ENCODE data around the gene LCE1E.

The LCE1E gene

DNA sequence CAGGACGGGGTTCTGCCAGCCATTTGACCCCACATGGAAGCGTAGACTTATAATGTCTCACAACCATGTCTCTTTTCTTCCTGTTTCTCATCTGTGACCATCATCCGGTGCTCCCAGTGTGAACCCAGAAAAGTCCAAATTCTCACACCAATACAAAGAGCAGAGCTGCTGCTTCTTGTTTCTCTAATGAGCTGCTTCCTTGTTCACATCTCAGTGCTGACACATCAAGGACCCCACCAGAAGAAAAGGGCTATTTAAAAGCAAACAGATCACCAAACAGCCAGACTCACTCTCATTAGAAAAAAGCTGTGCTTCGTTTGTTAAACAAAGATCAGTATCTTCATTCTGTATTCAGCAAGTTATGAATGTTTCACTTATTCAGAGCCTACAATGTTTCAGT lies 9.6 kb downstream of the LCE1E start:
- Histone ChIP-seq H3K27me3 (no peaks in the 10 kb centered on the region), H3K4me3 (ENCODE audit: low read depth, low read length) (no peak overlapping the region), H3K9me3 (no peaks in the 10 kb centered on the region), H3K4me1 (no peaks in the 10 kb centered on the region), H3K36me3 (no peaks in the 10 kb centered on the region)
- no peak for DNase-seq
- TF ChIP-seq, protein P1, sequence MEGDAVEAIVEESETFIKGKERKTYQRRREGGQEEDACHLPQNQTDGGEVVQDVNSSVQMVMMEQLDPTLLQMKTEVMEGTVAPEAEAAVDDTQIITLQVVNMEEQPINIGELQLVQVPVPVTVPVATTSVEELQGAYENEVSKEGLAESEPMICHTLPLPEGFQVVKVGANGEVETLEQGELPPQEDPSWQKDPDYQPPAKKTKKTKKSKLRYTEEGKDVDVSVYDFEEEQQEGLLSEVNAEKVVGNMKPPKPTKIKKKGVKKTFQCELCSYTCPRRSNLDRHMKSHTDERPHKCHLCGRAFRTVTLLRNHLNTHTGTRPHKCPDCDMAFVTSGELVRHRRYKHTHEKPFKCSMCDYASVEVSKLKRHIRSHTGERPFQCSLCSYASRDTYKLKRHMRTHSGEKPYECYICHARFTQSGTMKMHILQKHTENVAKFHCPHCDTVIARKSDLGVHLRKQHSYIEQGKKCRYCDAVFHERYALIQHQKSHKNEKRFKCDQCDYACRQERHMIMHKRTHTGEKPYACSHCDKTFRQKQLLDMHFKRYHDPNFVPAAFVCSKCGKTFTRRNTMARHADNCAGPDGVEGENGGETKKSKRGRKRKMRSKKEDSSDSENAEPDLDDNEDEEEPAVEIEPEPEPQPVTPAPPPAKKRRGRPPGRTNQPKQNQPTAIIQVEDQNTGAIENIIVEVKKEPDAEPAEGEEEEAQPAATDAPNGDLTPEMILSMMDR (IDR thresholded peaks at IDR 0.05; ENCODE audit: low read depth, low read length): no peak

DNA sequence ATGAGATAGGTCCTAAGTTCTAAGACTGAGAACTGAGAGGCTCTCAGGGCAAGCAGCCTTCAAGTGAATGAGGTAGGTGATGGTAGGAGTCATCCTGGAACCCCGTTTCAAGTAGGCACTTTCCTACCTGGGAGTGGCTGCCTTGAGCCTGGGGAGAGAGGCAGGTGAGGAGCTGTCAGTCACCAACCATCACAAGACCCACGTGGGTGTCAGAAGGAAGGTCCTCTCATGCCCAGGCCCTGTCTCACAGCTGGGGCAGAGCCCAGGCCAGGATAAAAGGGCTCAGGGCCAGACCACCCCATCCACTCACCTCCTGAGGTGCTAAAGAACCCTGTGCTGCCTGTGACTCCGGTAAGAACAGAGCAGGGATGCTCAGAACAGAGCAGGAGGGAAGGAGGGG lies 10.4 kb downstream of the LCE1E start, which contains the start of gene LCE1D:
Gene LCE1D (plus strand): TSS at position 301 of the 400 bp plus-strand sequence. CDS start 1,074 bp downstream, outside the sequence.
- no peak for DNase-seq
- H3K4me1 ChIP-seq: no peaks in the 10 kb centered on the region
- TF ChIP-seq, protein P1 (IDR thresholded peaks at IDR 0.05; ENCODE audit: low read depth, low read length): no peak
- no peaks in the 10 kb centered on the region for H3K27me3 ChIP-seq
- H3K4me3 ChIP-seq (ENCODE audit: low read depth, low read length): no peak within 1 kb of the TSS
- no peaks in the 10 kb centered on the region for H3K36me3 ChIP-seq
- no peaks in the 10 kb centered on the region for H3K9me3 ChIP-seq

DNA sequence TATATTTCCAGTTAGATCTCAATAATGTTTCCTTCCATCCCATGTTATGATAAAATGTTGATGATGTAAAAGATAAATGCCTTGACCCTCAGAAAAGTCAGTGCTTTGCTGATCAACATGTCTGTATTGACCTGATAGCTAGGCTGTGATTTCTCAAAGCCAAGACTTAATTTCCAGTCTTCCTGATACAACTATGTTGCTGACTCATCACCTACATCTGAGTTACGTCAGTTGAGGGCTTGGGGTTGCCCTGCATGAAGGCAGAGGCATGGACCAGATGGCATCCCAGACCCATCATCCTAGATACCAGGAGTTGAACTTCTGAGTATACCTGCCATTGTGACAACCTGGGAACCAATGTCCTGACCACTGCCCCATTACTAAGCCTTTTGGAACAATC lies 15.3 kb downstream of the LCE1E start:
- H3K27me3 ChIP-seq: no peaks in the 10 kb centered on the region
- H3K9me3 ChIP-seq: no peaks in the 10 kb centered on the region
- H3K4me3 ChIP-seq (ENCODE audit: low read depth, low read length): no peak overlapping the region
- no peak for DNase-seq
- TF ChIP-seq, protein P1 (IDR thresholded peaks at IDR 0.05; ENCODE audit: low read depth, low read length): no peak
- H3K36me3 ChIP-seq: no peaks in the 10 kb centered on the region
- H3K4me1 ChIP-seq: no peaks in the 10 kb centered on the region

DNA sequence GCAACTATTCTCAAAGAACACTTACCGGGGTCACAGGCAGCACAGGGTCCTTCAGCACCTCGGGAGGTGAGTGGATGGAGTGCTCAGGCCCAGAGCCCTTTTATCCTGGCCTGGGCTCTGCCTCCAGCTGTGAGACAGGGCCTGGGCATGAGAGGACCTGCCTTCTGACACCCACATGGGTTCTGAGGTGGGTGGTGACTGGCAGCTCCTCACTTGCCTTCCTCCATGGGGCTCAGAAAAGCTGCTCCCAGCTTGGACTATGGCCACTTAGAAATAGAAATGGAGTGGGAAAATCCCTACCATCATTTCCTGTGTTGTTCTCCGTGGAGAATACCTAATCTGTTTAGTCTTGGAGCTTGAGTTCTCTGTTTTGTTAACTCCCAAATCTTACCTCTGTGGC lies 20.5 kb downstream of the LCE1E start, which contains the start of gene LCE1C:
Gene LCE1C (minus strand): TSS at position 76 of the 400 bp plus-strand sequence. CDS start 1,173 bp downstream, outside the sequence.
- TF ChIP-seq, protein P1 (IDR thresholded peaks at IDR 0.05; ENCODE audit: low read depth, low read length): no peak
- Histone ChIP-seq H3K27me3 (no peaks in the 10 kb centered on the region), H3K36me3 (no peaks in the 10 kb centered on the region), H3K4me1 (no peaks in the 10 kb centered on the region), H3K4me3 (ENCODE audit: low read depth, low read length) (no peak within 1 kb of the TSS), H3K9me3 (no peaks in the 10 kb centered on the region)
- no peak for DNase-seq

DNA sequence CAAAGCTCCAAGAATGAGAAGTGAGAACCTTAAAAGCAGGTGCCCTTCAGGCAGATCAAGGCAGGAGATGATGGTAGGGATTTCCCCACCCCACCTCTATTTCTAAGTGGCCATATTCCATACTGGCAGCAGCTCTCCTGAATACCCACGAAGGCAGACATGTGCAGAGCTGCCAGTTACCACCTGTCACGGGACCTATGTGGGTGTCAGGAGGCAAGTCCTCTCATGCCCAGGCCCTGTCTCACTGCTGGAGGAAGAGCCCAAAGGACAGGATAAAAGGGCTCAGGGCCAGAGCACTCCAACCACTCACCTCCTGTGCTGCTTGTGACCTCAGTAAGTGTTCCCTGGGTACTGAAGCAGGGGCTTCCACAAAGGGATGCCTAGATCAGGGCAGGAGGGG lies 25.0 kb downstream of the LCE1E start:
- Histone ChIP-seq H3K9me3 (no peaks in the 10 kb centered on the region), H3K4me3 (ENCODE audit: low read depth, low read length) (no peak overlapping the region), H3K36me3 (no peaks in the 10 kb centered on the region), H3K27me3 (no peaks in the 10 kb centered on the region), H3K4me1 (no peaks in the 10 kb centered on the region)
- TF ChIP-seq, protein P1 (IDR thresholded peaks at IDR 0.05; ENCODE audit: low read depth, low read length): no peak
- no peak for DNase-seq

DNA sequence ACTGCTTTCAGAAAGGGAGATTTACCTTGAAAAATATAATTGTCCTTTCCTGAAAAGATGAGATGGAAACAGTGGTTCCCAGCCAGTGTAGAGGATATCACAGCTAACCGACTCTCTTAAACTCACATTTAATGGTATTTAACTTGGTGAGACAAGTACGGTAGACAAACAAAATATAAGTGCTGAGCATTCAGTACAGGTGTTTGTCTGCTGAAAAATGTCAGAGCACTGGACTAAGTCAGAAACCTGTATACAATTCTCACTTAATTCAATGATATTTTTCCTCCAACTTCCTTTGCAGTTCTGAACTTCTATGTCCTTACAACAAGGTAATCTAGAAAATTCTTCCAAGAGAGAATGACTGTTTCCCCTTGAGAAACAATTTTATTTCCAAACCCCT lies 25.6 kb downstream of the LCE1E start, which contains the start of gene LCE1B:
Gene LCE1B (plus strand): TSS at position 301 of the 400 bp plus-strand sequence. CDS start 476 bp downstream, outside the sequence.
- Histone ChIP-seq H3K4me3 (ENCODE audit: low read depth, low read length) (no peak within 1 kb of the TSS), H3K9me3 (no peaks in the 10 kb centered on the region), H3K4me1 (no peaks in the 10 kb centered on the region), H3K36me3 (no peaks in the 10 kb centered on the region), H3K27me3 (no peaks in the 10 kb centered on the region)
- TF ChIP-seq, protein P1 (IDR thresholded peaks at IDR 0.05; ENCODE audit: low read depth, low read length): no peak
- DNase-seq: no peak
